DMS153 (cell line): ENCODE measurements around the gene RASGRP2.

ENCODE experiments used
- DNase-seq: peaks from one replicate; lab custom pipeline; 2025; lab: John Stamatoyannopoulos, UW

Gene RASGRP2

GRCh38 chr11:64743591-64744543, at the start of gene RASGRP2:
TSS of gene RASGRP2 (minus strand) at chr11:64744142. CDS start at chr11:64742866, 1,276 bp downstream.
- no peak for DNase-seq

DNA sequence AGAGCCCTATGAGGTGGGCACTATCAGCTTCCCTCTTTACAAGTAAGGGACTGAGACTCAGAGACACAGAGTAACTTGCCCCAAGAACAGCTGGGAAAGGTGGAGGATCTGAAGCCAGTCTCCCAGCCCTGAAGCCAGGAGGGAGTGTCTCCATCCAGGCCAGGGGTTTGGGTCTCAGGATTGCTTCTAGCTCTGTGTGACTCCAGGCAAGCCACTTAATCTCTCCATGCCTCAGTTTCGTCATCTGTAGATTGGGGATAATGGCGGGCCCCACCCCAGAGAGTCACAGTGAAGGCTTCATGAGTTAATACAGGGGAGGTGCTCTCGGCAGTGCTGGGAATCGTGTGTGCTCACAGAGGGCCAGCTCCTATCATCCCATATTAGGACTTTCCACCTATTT, 48.5 kb upstream of the RASGRP2 start:
- no peak for DNase-seq

DNA sequence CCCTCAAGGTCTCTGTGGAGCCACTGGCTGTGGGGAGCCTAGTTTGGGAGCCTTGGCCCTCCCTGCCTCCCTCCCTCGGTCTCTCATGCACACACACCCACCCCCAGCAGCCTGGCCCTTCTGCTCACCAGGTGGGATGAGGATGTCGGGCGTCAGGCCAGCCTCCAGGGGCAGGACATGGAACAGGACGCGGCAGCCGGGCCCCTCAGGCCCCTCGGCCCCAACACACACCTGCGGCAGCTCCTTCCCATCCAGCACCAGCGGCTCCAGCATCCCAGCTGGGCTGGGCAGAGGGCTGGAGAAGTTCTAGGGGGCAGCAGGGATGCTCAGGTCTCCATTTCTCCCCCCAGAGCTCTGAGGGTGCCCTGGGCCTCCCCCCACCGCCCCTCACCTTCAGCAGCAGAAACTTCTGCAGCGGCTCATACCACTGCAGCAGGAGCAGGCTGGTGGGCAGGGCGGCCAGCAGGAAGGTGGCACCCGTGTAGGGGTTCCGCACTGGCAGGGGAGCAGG, 47.9 kb upstream of the RASGRP2 start:
- no peak for DNase-seq

GRCh38 chr11:64790205-64791095, 46.5 kb upstream of the RASGRP2 start:
- DNase-seq: no peak

DNA sequence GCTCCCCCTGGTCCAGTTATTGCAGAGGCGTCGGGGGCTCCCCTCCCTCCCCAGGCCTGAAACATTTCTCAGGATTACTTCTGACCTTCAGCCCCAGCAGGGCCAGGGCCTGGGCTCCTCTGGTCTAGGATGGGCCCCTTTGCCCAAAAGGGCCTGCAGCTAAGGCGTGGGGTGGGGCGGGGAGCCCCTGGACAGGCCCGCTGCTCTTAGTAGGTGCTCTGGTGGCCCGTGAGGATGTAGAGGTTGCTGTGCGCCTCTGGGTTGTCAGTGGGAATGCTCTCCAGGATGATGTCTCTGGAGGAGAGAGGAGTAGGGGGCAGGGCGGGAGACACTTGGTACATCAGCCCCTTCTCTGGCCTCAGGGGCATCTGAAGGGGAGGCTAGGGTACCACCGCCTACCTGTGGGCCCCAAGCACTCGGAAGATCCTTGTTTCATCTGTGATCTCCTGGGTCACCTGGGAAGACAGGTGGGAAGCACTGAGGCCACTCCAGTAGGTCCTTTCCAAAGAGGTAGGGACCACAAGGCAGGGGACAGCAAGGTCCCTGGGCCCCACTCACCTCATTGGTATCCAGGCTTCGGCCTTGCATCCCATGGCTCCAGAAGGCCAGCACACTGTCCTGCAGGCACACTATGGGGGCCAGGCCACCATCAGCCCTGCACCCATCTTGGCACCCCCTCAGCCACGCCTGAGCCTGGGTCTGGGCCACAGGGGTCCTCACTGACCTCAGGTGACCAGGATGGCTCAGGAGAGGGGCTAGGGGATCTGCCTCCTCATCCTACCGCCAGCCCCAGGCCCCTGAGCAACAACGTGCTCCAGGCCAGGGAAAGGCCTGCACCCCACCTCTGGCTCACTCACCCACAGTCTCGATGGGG, 45.6 kb upstream of the RASGRP2 start:
- DNase-seq: no peak

- DNase-seq: no peak
Observed at GRCh38 chr11:64788321-64789215, 44.6 kb upstream of the RASGRP2 start.

- DNase-seq: no peak
Observed at GRCh38 chr11:64787526-64788320, 43.8 kb upstream of the RASGRP2 start.

DNA sequence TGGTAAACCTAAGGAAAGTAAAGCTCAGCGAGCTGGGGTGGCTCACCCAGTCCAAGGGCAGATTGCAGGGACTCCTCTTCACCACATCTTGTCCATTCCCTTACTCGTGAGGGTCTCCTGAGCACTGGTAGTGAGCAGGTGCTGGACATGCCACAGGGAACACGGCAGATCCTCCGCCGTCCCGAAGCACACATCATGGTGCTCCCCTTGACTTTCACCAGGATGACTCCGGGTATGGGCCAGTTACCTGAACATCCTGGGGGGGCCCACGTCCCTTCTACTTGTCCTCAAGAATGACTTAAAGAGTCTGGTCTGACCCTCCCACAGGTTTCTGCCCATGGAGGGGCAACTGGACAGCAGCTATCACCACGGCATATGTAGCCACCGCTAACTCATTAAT, 42.4 kb upstream of the RASGRP2 start:
- DNase-seq: no peak

DNA sequence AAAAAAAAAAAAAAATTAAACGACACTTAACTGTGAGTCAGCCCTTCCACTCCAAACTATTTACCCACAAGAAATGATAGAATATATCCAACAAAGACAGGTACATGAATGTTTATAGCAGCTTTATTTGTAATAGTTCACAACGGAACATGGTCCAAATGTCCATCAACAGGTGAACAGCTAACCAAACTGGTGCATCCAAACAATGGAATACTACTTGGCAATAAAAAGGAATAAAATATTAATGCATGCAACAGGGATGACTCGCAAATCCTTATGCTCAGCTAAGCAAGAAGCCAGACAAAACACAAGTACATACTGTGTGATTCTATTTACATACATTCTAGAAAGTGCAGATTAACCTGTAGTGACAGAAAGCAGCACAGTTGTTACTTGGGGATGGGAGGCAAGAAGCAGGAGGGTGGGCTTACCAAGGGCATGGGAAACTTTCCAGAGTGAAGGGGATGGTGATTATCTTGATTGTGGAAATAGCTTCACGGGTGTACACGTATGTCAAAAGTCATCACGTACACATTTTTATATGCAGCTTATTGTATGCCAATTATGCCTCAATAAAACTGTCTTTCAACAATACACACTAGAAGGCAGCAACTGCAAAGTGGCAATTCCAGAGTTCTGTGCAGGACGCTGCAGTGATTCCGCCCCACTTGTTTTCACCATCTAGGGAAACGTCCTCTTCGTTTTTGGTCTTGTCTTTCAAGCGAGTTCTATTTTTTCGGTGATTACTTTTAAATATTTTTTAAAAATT, 41.1 kb upstream of the RASGRP2 start:
- no peak for DNase-seq

GRCh38 chr11:64778473-64779298, 34.7 kb upstream of the RASGRP2 start, which contains the start of gene SF1:
TSS of gene SF1 (minus strand) at chr11:64778542. CDS start at chr11:64778392, 150 bp downstream.
- peak; percentile 100 for DNase-seq

DNA sequence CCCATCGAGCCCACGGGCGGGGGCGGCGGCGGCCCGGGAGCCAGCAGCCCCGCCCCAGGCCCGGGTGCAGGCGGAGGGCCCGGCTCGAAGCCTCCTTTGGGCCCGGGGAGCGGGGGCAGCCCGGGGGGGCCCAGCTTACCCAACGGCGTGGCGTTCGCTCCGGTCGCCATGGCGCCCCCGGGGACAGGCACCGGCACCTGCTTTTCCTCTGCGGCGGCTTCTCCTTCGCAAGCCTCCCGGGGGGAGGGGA, 34.2 kb upstream of the RASGRP2 start:
- DNase-seq: no peak

DNA sequence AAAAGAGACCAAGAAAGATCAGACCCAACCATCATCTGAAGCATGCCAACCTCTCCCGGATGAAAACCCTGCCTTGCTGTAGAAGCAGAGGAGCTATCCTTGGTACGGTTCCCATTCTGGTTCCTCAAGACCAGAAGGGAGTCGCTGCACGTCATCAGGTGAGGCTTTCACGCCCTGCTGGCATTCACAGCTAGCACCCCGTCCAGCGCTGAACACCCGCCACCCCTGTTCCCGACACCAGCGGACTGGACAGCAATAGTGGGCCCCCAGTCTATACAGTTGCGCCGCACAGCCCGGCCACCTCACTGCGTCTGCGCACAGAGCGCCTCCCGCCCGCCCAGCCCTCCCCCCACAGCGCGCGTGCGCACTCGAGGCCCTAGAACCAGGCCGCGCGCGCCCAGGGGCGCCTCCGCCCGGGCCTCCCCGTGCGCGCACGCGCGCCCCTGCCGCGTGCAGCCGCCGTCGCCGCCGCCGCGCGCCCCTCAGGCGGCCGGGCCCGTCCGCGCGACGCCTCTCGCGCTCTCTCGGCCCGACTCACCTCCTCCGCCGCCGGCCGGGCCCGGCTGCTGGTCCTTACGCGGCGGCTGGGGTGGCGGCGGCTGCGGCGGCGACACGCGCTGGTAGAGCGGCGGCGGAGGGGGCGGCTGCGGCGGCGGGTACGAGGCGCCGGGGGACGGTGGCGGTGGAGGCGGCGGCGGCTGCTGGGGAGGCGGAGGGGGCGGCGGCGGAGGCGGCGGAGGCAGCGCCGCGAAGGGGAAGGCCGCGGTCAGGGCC, 33.7 kb upstream of the RASGRP2 start:
- no peak for DNase-seq

DNA sequence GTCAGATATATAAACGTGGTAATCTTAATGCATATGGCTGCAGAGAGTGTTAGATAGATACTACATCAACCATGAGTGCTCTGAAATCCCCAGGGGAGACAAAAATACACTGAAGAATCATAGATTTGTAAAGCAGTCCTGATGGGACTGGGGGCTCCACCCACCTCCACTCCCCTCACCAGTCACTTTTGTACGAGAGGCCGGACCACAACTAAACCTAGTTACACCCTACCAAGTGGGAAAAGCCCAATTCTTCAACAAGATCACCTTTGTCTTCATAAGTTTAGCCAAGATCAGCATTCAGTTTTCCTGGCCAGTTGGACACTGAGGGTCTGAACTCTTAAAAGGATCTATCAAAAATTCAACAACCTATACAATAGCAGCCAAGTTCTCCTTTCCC, 32.9 kb upstream of the RASGRP2 start:
- no peak for DNase-seq

GRCh38 chr11:64776425-64776824, 32.5 kb upstream of the RASGRP2 start:
- DNase-seq: no peak

GRCh38 chr11:64774144-64774543, 30.2 kb upstream of the RASGRP2 start:
- DNase-seq: no peak

DNA sequence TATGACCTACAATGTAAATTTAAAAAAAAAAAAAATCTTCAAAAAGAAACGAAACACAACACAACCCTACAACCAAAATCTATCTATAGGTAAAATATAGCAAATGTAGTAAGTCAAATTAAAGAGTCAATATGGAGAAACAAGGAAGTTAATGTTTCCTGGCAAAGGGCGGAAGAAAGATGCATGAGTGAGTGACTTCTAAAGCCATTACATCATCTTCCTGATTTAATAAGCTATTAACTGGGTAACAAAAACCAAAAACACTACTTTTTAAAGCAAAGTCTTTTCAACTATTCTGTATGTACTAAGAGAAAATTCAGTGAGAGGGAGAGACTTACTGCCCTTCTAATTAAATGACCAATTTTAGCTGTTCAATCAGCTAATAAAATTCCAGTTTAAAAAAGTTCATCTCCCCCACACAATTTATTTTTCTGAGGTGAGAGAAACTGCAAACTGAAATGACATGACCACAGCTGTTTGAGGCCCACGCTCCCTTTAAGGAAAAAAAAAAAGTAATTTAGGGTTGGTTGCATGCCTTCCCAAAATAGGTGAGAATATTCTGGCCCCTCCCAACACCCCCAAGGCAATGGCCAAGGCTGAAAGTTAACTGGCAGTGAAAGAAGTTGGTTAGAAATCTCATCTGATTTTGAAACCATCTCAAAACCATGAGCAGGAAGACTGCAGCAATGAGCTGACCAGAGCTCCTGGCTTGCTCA, 28.5 kb upstream of the RASGRP2 start:
- DNase-seq: no peak

DNA sequence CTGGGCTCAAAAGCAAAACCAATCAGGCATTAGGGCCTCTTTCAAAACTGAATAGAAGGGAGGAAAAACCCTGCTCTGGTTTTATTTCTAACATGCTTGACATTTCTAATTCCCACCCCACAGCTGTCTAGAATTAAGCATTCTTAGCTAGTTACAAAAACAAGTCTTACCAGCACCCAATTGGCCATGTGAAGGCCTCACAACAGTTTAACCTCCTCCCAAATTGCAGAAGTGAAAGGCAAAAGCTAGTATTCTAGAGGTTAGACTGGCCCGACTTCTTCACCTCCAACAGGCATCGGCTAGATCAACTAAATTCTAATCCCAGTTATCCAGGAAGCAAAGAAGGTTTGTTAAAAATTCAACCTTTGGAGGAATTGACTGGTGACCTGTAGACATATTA, 27.9 kb upstream of the RASGRP2 start:
- DNase-seq: no peak
